OCI-LY1 (cell line): ENCODE data around the gene TRABD2A.

Experiments
- H2AFZ ChIP-seq: fragments of 200-600 bp; sonication (generic), shearing (Covaris generic); 2 replicates; pipeline ENCODE4 v1.6.0; 2014; ENCODE audit warnings: antibody characterized with exemption, mild to moderate bottlenecking, low read length
- H3F3A ChIP-seq: fragments of 200-600 bp; sonication (generic), shearing (Covaris generic); 2 replicates; pipeline ENCODE4 v1.6.0; 2014; ENCODE audit warnings: mild to moderate bottlenecking, antibody characterized with exemption, low read length, moderate library complexity; ENCODE audit not compliant: insufficient read depth
- H3K27ac ChIP-seq: fragments of 200-600 bp; sonication (generic); 2 replicates; pipeline ENCODE4 v1.5.1; 2014; ENCODE audit warnings: low read length, mixed run types, mild to moderate bottlenecking, low read depth; ENCODE audit not compliant: poor library complexity, severe bottlenecking
- H3K27me3 ChIP-seq: fragments of 200-600 bp; sonication (generic); 2 replicates; pipeline ENCODE4 v1.6.0; 2014; ENCODE audit warnings: antibody characterized with exemption, mild to moderate bottlenecking, low read length, moderate library complexity; ENCODE audit not compliant: insufficient read depth
- H3K36me3 ChIP-seq: fragments of 200-600 bp; sonication (generic); 2 replicates; pipeline ENCODE4 v1.6.1; 2014; ENCODE audit warnings: mild to moderate bottlenecking, antibody characterized with exemption, low read length, moderate library complexity, mixed read lengths; ENCODE audit not compliant: insufficient read depth
- H3K4me1 ChIP-seq: fragments of 200-600 bp; sonication (generic); 2 replicates; pipeline ENCODE4 v1.5.1; 2014; ENCODE audit warnings: mild to moderate bottlenecking, low read length, moderate library complexity; ENCODE audit not compliant: insufficient read depth, severe bottlenecking
- H3K4me2 ChIP-seq: fragments of 200-600 bp; sonication (generic), shearing (Covaris generic); 2 replicates; pipeline ENCODE4 v1.6.1; 2014; ENCODE audit warnings: low read length
- H3K4me3 ChIP-seq: fragments of 200-600 bp; sonication (generic); 2 replicates; pipeline ENCODE4 v1.5.1; 2014; ENCODE audit warnings: low read length, low read depth, mild to moderate bottlenecking, mixed read lengths; ENCODE audit not compliant: poor library complexity, severe bottlenecking
- H3K79me2 ChIP-seq: fragments of 200-600 bp; shearing (Covaris generic); 2 replicates; pipeline ENCODE4 v1.6.1; 2016; ENCODE audit warnings: mixed run types, low read length, mixed read lengths; ENCODE audit not compliant: insufficient read depth
- H3K9ac ChIP-seq: fragments of 200-600 bp; sonication (generic), shearing (Covaris generic); 2 replicates; pipeline ENCODE4 v1.6.1; 2014; ENCODE audit warnings: mild to moderate bottlenecking, low read length, mixed read lengths
- H3K9me2 ChIP-seq: fragments of 200-600 bp; sonication (generic), shearing (Covaris generic); 2 replicates; pipeline ENCODE4 v1.6.1; 2014; ENCODE audit warnings: low read depth, mild to moderate bottlenecking, low read length, mixed read lengths
- H3K9me3 ChIP-seq: fragments of 200-600 bp; shearing (Covaris generic); 2 replicates; pipeline ENCODE4 v1.6.1; 2014; ENCODE audit warnings: low read length, mixed read lengths
- H4K20me1 ChIP-seq: fragments of 200-600 bp; sonication (generic), shearing (Covaris generic); 2 replicates; pipeline ENCODE4 v1.6.0; 2016; ENCODE audit warnings: mild to moderate bottlenecking, low read length; ENCODE audit not compliant: insufficient read depth
- CTCF ChIP-seq: fragments of 200-600 bp; sonication (generic), shearing (Covaris generic); IDR thresholded peaks from 2 replicates; pipeline ENCODE4 v1.5.1; 2017; ENCODE audit warnings: mild to moderate bottlenecking, antibody characterized with exemption, low read length, moderate library complexity, mixed read lengths
- EZH2 ChIP-seq: fragments of 200-600 bp; sonication (generic), shearing (Covaris generic); IDR thresholded peaks from 2 replicates; pipeline ENCODE4 v1.8.0; 2017; ENCODE audit warnings: borderline replicate concordance, mixed run types, mild to moderate bottlenecking, antibody characterized with exemption, low read length, moderate library complexity, mixed read lengths

Gene TRABD2A, protein sequence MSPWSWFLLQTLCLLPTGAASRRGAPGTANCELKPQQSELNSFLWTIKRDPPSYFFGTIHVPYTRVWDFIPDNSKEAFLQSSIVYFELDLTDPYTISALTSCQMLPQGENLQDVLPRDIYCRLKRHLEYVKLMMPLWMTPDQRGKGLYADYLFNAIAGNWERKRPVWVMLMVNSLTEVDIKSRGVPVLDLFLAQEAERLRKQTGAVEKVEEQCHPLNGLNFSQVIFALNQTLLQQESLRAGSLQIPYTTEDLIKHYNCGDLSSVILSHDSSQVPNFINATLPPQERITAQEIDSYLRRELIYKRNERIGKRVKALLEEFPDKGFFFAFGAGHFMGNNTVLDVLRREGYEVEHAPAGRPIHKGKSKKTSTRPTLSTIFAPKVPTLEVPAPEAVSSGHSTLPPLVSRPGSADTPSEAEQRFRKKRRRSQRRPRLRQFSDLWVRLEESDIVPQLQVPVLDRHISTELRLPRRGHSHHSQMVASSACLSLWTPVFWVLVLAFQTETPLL

DNA sequence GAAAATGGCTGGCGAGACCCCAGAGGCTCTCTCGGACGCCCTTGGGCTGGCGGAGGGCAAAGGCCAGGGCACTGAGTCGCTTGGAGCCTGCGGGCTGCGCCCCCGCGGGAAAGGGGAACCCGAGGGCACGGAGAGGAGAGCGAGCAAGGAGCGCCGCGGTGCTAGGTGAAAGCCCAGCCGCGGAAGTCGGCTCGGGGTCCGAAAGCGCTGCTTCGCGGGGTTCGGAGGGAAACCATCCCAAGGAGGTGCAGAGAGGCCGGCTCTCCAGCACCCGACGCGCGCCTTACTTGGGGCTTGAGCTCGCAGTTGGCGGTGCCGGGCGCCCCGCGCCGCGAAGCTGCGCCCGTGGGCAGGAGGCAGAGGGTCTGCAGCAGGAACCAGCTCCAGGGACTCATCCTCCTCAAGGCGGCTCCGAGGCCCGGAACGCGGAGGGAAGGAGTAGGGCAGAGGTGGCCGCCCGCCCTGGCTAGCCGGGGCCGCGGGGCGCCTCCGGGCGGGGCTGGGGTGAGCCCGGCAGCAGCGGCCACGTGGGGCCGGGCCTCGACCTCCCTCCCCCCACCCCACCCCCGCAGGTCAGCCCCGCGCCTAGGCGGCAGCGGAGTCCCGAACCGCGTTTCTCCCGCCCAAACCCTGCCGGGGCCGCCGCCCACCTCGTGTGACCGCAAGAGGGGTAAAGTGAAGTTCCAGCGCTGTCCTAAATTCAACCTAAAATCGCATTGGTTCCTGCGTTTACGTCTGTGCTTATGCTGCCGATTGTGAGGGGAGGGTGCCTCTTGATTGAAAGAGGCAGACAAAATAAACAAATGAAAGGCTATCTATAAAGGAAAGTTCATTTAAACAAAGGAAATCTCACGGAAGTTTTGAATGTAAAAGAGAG, at the start of gene TRABD2A:
TSS of gene TRABD2A (minus strand) at position 440 of the 877 bp plus-strand sequence. CDS start at position 395, 45 bp downstream.
- Histone ChIP-seq H3K27me3 (peaks cover 8% of the 10 kb centered on the region; the same call in 1 of the 2 replicates), H3K4me3 (peak within 1 kb of the TSS; percentile 61), H3K27ac (no peak within 1 kb of the TSS), H3K9ac (peak within 1 kb of the TSS; percentile 59), H3K4me1 (peaks cover 24% of the 10 kb centered on the region), H3K4me2 (peak within 1 kb of the TSS; percentile 85), H2AFZ (peak within 1 kb of the TSS; percentile 69; the same call in 1 of the 2 replicates), H3K79me2 (no peaks in the 10 kb centered on the region), H3F3A (no peaks in the 10 kb centered on the region), H4K20me1 (no peaks in the 10 kb centered on the region), H3K9me2 (no peaks in the 10 kb centered on the region), H3K9me3 (no peaks in the 10 kb centered on the region), H3K36me3 (no peaks in the 10 kb centered on the region)
- TF ChIP-seq CTCF (no peak), EZH2 (no peak)

- Histone ChIP-seq H3K4me1 (peaks cover 35% of the 10 kb centered on the region), H3K4me2 (peak overlapping the region; percentile 85), H3K9me2 (no peaks in the 10 kb centered on the region), H3F3A (no peaks in the 10 kb centered on the region; the same call in 1 of the 2 replicates), H3K27ac (peak overlapping the region; percentile 92), H3K9ac (peak overlapping the region; percentile 40; the same call in 1 of the 2 replicates), H3K36me3 (no peaks in the 10 kb centered on the region), H3K9me3 (no peaks in the 10 kb centered on the region), H2AFZ (no peak overlapping the region; the same call in 1 of the 2 replicates), H3K79me2 (no peaks in the 10 kb centered on the region), H3K27me3 (no peaks in the 10 kb centered on the region), H3K4me3 (peak overlapping the region; percentile 72), H4K20me1 (no peaks in the 10 kb centered on the region)
- TF ChIP-seq EZH2 (no peak), CTCF (no peak)
These were observed 46.4 kb upstream of the TRABD2A start for GRCh38 chr2:84927275-84927627.

DNA sequence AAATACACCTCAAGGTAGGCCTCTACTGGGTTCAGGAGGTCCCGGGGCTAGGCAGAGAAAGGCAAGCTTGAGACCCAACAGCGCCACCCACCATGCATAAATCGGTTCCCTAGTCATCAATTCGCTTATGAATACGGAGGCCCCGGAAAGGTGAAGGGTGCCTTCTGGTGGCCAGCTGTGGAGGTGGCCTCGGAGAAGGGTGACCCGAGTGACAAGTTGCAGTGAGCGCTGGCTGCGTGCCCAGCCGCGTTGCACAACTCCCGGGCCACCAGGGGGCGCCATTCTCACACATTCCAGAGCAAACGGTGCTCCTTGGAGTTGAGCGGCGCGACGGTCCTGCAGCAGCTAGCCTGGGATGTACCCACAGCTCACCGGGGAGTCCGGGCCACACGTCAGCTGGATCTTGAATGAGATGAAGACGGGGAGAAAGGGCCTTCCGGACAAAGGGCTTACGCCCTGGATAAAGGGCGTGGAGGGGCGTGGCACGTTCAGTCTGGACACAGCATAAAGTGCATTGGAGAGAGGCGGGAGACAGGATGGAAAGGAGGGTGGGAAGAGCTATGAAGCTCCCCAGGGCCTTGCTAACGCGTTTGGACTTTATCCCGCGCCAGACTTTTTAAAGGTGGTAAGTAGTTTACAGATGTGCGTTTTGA, 45.0 kb upstream of the TRABD2A start:
- Histone ChIP-seq H3F3A (no peaks in the 10 kb centered on the region), H3K27me3 (no peaks in the 10 kb centered on the region), H3K36me3 (no peaks in the 10 kb centered on the region), H3K79me2 (no peaks in the 10 kb centered on the region), H3K4me2 (peak overlapping the region; percentile 85), H3K9me3 (no peaks in the 10 kb centered on the region), H4K20me1 (no peaks in the 10 kb centered on the region), H3K4me1 (peaks cover 35% of the 10 kb centered on the region), H2AFZ (peak overlapping the region; percentile 66; the same call in 1 of the 2 replicates), H3K27ac (peak overlapping the region; percentile 92), H3K9me2 (no peaks in the 10 kb centered on the region), H3K9ac (peak overlapping the region; percentile 68), H3K4me3 (peak overlapping the region; percentile 72)
- TF ChIP-seq CTCF (peak; percentile 100), EZH2 (no peak)
